Vagina (tissue), 2 donors: Measurements from ENCODE around the gene SLC29A3. TPM values are rescaled to one million over a fixed set of nuclear protein-coding genes. Genes with fewer than 3 reads are reported as not detected.
A peak's percentile ranks its signal among the peaks of the same experiment; 100 is the strongest.

Experiments used
- DNase-seq, 2 donors: peaks; one replicate each; pipeline ENCODE4 v3.0.0-alpha.2; 2017; ENCODE audit errors: extremely low spot score in 2 of 2
- H3K27ac ChIP-seq: fragments of 200-600 bp; sonication (generic); one replicate; pipeline ENCODE4 v1.5.1; 2019
- H3K27me3 ChIP-seq: fragments of 200-600 bp; sonication (generic); one replicate; pipeline ENCODE4 v1.5.1; 2019
- H3K36me3 ChIP-seq, 2 donors: fragments of 200-600 bp; sonication (generic); one replicate each; pipeline ENCODE4 v1.5.1; 2017 to 2019
- H3K4me1 ChIP-seq: fragments of 200-600 bp; sonication (generic); one replicate; pipeline ENCODE4 v1.5.1; 2019
- H3K4me3 ChIP-seq, 2 donors: fragments of 200-600 bp; sonication (generic); 1 replicate in 1 of 2; 2 replicates in 1 of 2; pipeline ENCODE4 v1.5.1; 2016 to 2019
- H3K9me3 ChIP-seq: fragments of 200-600 bp; sonication (generic); one replicate; pipeline ENCODE4 v1.5.1; 2019
- CTCF ChIP-seq, 3 experiments: fragments of 450-650 bp in 2 of 3; fragments of 200-600 bp in 1 of 3; sonication (generic) in 1 of 3; IDR thresholded peaks; one replicate each; pipeline ENCODE4 v1.5.1; 2017 to 2019; ENCODE audit warnings: antibody characterized with exemption in 3 of 3, mild to moderate bottlenecking in 2 of 3, moderate library complexity in 2 of 3
- POLR2A ChIP-seq, 2 donors: fragments of 450-650 bp; IDR thresholded peaks; one replicate each; pipeline ENCODE4 v1.6.1; 2017; ENCODE audit warnings: antibody characterized with exemption in 2 of 2, mild to moderate bottlenecking in 2 of 2, moderate library complexity in 2 of 2
- POLR2AphosphoS5 ChIP-seq, 2 donors: sonication (generic); formaldehyde crosslinking; IDR thresholded peaks; one replicate each; pipeline ENCODE4 v1.9.0; 2017; ENCODE audit warnings: antibody characterized with exemption in 2 of 2, mild to moderate bottlenecking in 2 of 2, low read depth in 1 of 2; ENCODE audit not compliant: insufficient read depth in 1 of 2
- intact Hi-C: fragments of 100-400 bp; cut with DNase I; formaldehyde crosslinking; loops from one replicate; pipeline ENCODE4 v1.15.1; 2023
- total RNA-seq: library from RNA; depleted of rRNA; stranded (reverse); fragments of >200 nt; gene quantifications from one replicate; pipeline ENCODE4 v1.2.3, GENCODE V29; 2016

SLC29A3 gene
- total RNA-seq, 1 donor from 2014 or later, result 7.6 TPM

- no peaks in the 10 kb centered on the region for H3K36me3 ChIP-seq
- no peaks in the 10 kb centered on the region for H3K27me3 ChIP-seq
- no peak overlapping the region for H3K4me3 ChIP-seq
- TF ChIP-seq POLR2AphosphoS5 (IDR thresholded peaks at IDR 0.05; ENCODE audit: insufficient read depth in 1 of 2, low read depth in 1 of 2) (no peak), CTCF (IDR thresholded peaks at IDR 0.05) (no peak), POLR2A (IDR thresholded peaks at IDR 0.05) (no peak)
- peaks cover 2% of the 10 kb centered on the region for H3K4me1 ChIP-seq
- H3K27ac ChIP-seq, result no peak overlapping the region
- H3K9me3 ChIP-seq, result no peaks in the 10 kb centered on the region
- intact Hi-C loops, result no loop called here
- no peak for DNase-seq
Measured at GRCh38 chr10:71382028-71382427, 63.0 kb downstream of the SLC29A3 start.

- H3K27ac ChIP-seq, result no peak overlapping the region
- DNase-seq, result no peak
- no peak overlapping the region for H3K4me3 ChIP-seq
- H3K36me3 ChIP-seq, result no peaks in the 10 kb centered on the region
- intact Hi-C loops, result no loop called here
- H3K4me1 ChIP-seq, result no peaks in the 10 kb centered on the region
- no peaks in the 10 kb centered on the region for H3K27me3 ChIP-seq
- TF ChIP-seq POLR2A (IDR thresholded peaks at IDR 0.05) (no peak), CTCF (IDR thresholded peaks at IDR 0.05) (no peak), POLR2AphosphoS5 (IDR thresholded peaks at IDR 0.05; ENCODE audit: insufficient read depth in 1 of 2, low read depth in 1 of 2) (no peak)
- H3K9me3 ChIP-seq, result no peaks in the 10 kb centered on the region
Measured at GRCh38 chr10:71382757-71383156, 63.7 kb downstream of the SLC29A3 start.

GRCh38 chr10:71383972-71384687 is 65.1 kb downstream of the SLC29A3 start:
- H3K9me3 ChIP-seq, result no peaks in the 10 kb centered on the region
- H3K36me3 ChIP-seq, result no peaks in the 10 kb centered on the region
- TF ChIP-seq POLR2A (IDR thresholded peaks at IDR 0.05) (no peak), CTCF (IDR thresholded peaks at IDR 0.05) (peak; percentile 47 to 89 (median 85))
- no peaks in the 10 kb centered on the region for H3K27me3 ChIP-seq
- intact Hi-C loops, result no loop called here
- no peak overlapping the region for H3K4me3 ChIP-seq
- DNase-seq, result no peak
- H3K27ac ChIP-seq, result no peak overlapping the region
- no peaks in the 10 kb centered on the region for H3K4me1 ChIP-seq

GRCh38 chr10:71388171-71388570 is 69.1 kb downstream of the SLC29A3 start:
- TF ChIP-seq CTCF (IDR thresholded peaks at IDR 0.05) (no peak), POLR2A (IDR thresholded peaks at IDR 0.05) (no peak), POLR2AphosphoS5 (IDR thresholded peaks at IDR 0.05; ENCODE audit: insufficient read depth in 1 of 2, low read depth in 1 of 2) (no peak)
- H3K27ac ChIP-seq, result no peak overlapping the region
- H3K9me3 ChIP-seq, result no peaks in the 10 kb centered on the region
- no peaks in the 10 kb centered on the region for H3K36me3 ChIP-seq
- DNase-seq, result no peak
- intact Hi-C loops, result no loop called here
- no peaks in the 10 kb centered on the region for H3K4me1 ChIP-seq
- no peaks in the 10 kb centered on the region for H3K27me3 ChIP-seq
- H3K4me3 ChIP-seq, result no peak overlapping the region

GRCh38 chr10:71388583-71389310 is 69.7 kb downstream of the SLC29A3 start:
- TF ChIP-seq POLR2AphosphoS5 (IDR thresholded peaks at IDR 0.05; ENCODE audit: insufficient read depth in 1 of 2, low read depth in 1 of 2), result no peak
- intact Hi-C loops, result no loop called here
- Histone ChIP-seq H3K9me3 (no peaks in the 10 kb centered on the region), H3K27me3 (no peaks in the 10 kb centered on the region), H3K4me3 (no peak overlapping the region), H3K36me3 (no peaks in the 10 kb centered on the region), H3K4me1 (no peaks in the 10 kb centered on the region), H3K27ac (no peak overlapping the region)
- DNase-seq, result no peak
